Measurements from ENCODE around the gene LIPC. TPM values are rescaled to one million over a fixed set of nuclear protein-coding genes. Genes with fewer than 3 reads are reported as not detected.

Gene LIPC
- total RNA-seq, 1 experiment from 2014 or later: not detected

- Histone ChIP-seq H3K9me3 (ENCODE audit: control insufficient read depth in 1 of 2, insufficient read depth in 1 of 2, low read depth in 1 of 2, low read length in 2 of 2) (no peaks in the 10 kb centered on the region), H3K4me3 (replicated peaks in 1 of 2; ENCODE audit: low read depth in 1 of 2, low read length in 2 of 2) (no peak overlapping the region), H3K4me2 (ENCODE audit: low read length) (no peak overlapping the region), H3K9me2 (ENCODE audit: insufficient read depth) (no peaks in the 10 kb centered on the region), H4K20me1 (ENCODE audit: insufficient read depth) (no peaks in the 10 kb centered on the region), H3K27me3 (ENCODE audit: insufficient read depth, low read length) (no peaks in the 10 kb centered on the region), H3K4me1 (ENCODE audit: control insufficient read depth in 1 of 2, insufficient read depth in 2 of 2, low read length in 2 of 2) (no peaks in the 10 kb centered on the region; a peak in 1 of 4 replicates), H3K36me3 (ENCODE audit: control insufficient read depth in 1 of 2, insufficient read depth in 2 of 2, low read length in 2 of 2) (no peaks in the 10 kb centered on the region), H3K27ac (ENCODE audit: low read depth, low read length) (no peak overlapping the region), H3K79me2 (ENCODE audit: insufficient read depth, low read length) (no peaks in the 10 kb centered on the region), H2AFZ (ENCODE audit: low read depth, low read length, poor library complexity, severe bottlenecking) (no peak overlapping the region), H3K9ac (ENCODE audit: low read length) (no peak overlapping the region)
- CTCF ChIA-PET: no interaction called here
- RAD21 ChIA-PET (ENCODE audit: low non-redundant PET in 1 of 2, low total read pairs in 2 of 2, uncharacterized antibody in 2 of 2, unreplicated experiment in 2 of 2): no interaction called here
- ATAC-seq: no peak
- DNase-seq (ENCODE audit: low read depth, low spot score): no peak
- POLR2A ChIA-PET: no interaction called here
- no TSS peak for BruUV-seq (replicated peaks)
- intact Hi-C loops (cut with micrococcal nuclease): no loop called here
- no peak for TF ChIP-seq POLR2AphosphoS5 (IDR thresholded peaks at IDR 0.05; ENCODE audit: low read depth, low read length)
- TF ChIP-seq EZH2phosphoT487 (IDR thresholded peaks at IDR 0.05; ENCODE audit: borderline replicate concordance): no peak
- TF ChIP-seq, protein P1, sequence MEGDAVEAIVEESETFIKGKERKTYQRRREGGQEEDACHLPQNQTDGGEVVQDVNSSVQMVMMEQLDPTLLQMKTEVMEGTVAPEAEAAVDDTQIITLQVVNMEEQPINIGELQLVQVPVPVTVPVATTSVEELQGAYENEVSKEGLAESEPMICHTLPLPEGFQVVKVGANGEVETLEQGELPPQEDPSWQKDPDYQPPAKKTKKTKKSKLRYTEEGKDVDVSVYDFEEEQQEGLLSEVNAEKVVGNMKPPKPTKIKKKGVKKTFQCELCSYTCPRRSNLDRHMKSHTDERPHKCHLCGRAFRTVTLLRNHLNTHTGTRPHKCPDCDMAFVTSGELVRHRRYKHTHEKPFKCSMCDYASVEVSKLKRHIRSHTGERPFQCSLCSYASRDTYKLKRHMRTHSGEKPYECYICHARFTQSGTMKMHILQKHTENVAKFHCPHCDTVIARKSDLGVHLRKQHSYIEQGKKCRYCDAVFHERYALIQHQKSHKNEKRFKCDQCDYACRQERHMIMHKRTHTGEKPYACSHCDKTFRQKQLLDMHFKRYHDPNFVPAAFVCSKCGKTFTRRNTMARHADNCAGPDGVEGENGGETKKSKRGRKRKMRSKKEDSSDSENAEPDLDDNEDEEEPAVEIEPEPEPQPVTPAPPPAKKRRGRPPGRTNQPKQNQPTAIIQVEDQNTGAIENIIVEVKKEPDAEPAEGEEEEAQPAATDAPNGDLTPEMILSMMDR (IDR thresholded peaks at IDR 0.05 in 2 of 3, conservative IDR thresholded peaks at IDR 0.05 in 1 of 3; ENCODE audit: borderline replicate concordance in 1 of 3, insufficient read depth in 1 of 3, low read depth in 2 of 3, low read length in 2 of 3): no peak
- TF ChIP-seq, protein P2, sequence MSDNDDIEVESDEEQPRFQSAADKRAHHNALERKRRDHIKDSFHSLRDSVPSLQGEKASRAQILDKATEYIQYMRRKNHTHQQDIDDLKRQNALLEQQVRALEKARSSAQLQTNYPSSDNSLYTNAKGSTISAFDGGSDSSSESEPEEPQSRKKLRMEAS (IDR thresholded peaks at IDR 0.05): no peak
- TF ChIP-seq SP1 (IDR thresholded peaks at IDR 0.05; ENCODE audit: low read depth): no peak
- TF ChIP-seq REST (IDR thresholded peaks at IDR 0.05; ENCODE audit: low read depth): no peak
- TF ChIP-seq ZNF274 (IDR thresholded peaks at IDR 0.05; ENCODE audit: low read depth, low read length): no peak
- TF ChIP-seq JUND (IDR thresholded peaks at IDR 0.05): no peak
- TF ChIP-seq ZFX (IDR thresholded peaks at IDR 0.05): no peak
- TF ChIP-seq ELF1 (IDR thresholded peaks at IDR 0.05; ENCODE audit: borderline replicate concordance, low read depth): no peak
- no peak for TF ChIP-seq SRF (IDR thresholded peaks at IDR 0.05; ENCODE audit: low read depth)
- TF ChIP-seq, protein P3, sequence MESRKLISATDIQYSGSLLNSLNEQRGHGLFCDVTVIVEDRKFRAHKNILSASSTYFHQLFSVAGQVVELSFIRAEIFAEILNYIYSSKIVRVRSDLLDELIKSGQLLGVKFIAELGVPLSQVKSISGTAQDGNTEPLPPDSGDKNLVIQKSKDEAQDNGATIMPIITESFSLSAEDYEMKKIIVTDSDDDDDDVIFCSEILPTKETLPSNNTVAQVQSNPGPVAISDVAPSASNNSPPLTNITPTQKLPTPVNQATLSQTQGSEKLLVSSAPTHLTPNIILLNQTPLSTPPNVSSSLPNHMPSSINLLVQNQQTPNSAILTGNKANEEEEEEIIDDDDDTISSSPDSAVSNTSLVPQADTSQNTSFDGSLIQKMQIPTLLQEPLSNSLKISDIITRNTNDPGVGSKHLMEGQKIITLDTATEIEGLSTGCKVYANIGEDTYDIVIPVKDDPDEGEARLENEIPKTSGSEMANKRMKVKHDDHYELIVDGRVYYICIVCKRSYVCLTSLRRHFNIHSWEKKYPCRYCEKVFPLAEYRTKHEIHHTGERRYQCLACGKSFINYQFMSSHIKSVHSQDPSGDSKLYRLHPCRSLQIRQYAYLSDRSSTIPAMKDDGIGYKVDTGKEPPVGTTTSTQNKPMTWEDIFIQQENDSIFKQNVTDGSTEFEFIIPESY (IDR thresholded peaks at IDR 0.05; ENCODE audit: extremely low read depth, insufficient replicate concordance, low read length): no peak
Measured at GRCh38 chr15:58424722-58425121, 7.1 kb upstream of the LIPC start.
